PFSK-1 (cell line): Measurements from ENCODE around the gene ADAMTS4.

Experiments
- FOXP2 ChIP-seq: optimal IDR thresholded peaks from 2 replicates; pipeline ENCODE3; 2011; ENCODE audit warnings: borderline replicate concordance, control low read depth, inconsistent platforms; ENCODE audit not compliant: insufficient read depth; ENCODE audit errors: extremely low read length, extremely low read depth
- POLR2AphosphoS5 ChIP-seq: IDR thresholded peaks from 2 replicates; pipeline ENCODE4 v1.6.1; 2012; ENCODE audit warnings: low read depth, mild to moderate bottlenecking, control low read depth, low read length, moderate library complexity
- SIN3A ChIP-seq: IDR thresholded peaks from 2 replicates; pipeline ENCODE4 v1.6.1; 2012; ENCODE audit warnings: mild to moderate bottlenecking, low read length, moderate library complexity, borderline replicate concordance; ENCODE audit not compliant: insufficient read depth
- TAF1 ChIP-seq: IDR thresholded peaks from 2 replicates; pipeline ENCODE4 v1.6.1; 2012; ENCODE audit warnings: low read length, control low read depth, borderline replicate concordance; ENCODE audit not compliant: insufficient read depth
- TF ChIP-seq, protein P1 (sequence below), 2 experiments: IDR thresholded peaks; 2 replicates each; pipeline versions ENCODE4 v1.6.1 to v1.8.0; 2011 to 2012; ENCODE audit warnings: low read depth in 2 of 2, low read length in 2 of 2, control low read depth in 1 of 2, inconsistent platforms in 1 of 2, mild to moderate bottlenecking in 1 of 2, moderate library complexity in 1 of 2; ENCODE audit not compliant: insufficient read depth in 1 of 2

Gene ADAMTS4

GRCh38 chr1:161228032-161228431 lies 29.2 kb upstream of the ADAMTS4 start:
- TF ChIP-seq, protein P1, sequence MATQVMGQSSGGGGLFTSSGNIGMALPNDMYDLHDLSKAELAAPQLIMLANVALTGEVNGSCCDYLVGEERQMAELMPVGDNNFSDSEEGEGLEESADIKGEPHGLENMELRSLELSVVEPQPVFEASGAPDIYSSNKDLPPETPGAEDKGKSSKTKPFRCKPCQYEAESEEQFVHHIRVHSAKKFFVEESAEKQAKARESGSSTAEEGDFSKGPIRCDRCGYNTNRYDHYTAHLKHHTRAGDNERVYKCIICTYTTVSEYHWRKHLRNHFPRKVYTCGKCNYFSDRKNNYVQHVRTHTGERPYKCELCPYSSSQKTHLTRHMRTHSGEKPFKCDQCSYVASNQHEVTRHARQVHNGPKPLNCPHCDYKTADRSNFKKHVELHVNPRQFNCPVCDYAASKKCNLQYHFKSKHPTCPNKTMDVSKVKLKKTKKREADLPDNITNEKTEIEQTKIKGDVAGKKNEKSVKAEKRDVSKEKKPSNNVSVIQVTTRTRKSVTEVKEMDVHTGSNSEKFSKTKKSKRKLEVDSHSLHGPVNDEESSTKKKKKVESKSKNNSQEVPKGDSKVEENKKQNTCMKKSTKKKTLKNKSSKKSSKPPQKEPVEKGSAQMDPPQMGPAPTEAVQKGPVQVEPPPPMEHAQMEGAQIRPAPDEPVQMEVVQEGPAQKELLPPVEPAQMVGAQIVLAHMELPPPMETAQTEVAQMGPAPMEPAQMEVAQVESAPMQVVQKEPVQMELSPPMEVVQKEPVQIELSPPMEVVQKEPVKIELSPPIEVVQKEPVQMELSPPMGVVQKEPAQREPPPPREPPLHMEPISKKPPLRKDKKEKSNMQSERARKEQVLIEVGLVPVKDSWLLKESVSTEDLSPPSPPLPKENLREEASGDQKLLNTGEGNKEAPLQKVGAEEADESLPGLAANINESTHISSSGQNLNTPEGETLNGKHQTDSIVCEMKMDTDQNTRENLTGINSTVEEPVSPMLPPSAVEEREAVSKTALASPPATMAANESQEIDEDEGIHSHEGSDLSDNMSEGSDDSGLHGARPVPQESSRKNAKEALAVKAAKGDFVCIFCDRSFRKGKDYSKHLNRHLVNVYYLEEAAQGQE (IDR thresholded peaks at IDR 0.05; ENCODE audit: insufficient read depth in 1 of 2, low read depth in 2 of 2, low read length in 2 of 2), result no peak
- TF ChIP-seq POLR2AphosphoS5, result no peak

- TF ChIP-seq FOXP2, result no peak
- no peak for TF ChIP-seq SIN3A
- no peak for TF ChIP-seq TAF1
- TF ChIP-seq, protein P1 (IDR thresholded peaks at IDR 0.05; ENCODE audit: insufficient read depth in 1 of 2, low read depth in 2 of 2, low read length in 2 of 2), result no peak
- TF ChIP-seq POLR2AphosphoS5, result no peak
These were observed 28.5 kb upstream of the ADAMTS4 start for GRCh38 chr1:161227196-161227871.

GRCh38 chr1:161226759-161227158 lies 27.9 kb upstream of the ADAMTS4 start:
- TF ChIP-seq, protein P1 (IDR thresholded peaks at IDR 0.05; ENCODE audit: insufficient read depth in 1 of 2, low read depth in 2 of 2, low read length in 2 of 2), result no peak
- TF ChIP-seq SIN3A, result no peak
- no peak for TF ChIP-seq FOXP2
- TF ChIP-seq TAF1, result peak; percentile 34; the same call in 1 of the 2 replicates

- TF ChIP-seq FOXP2, result no peak
- TF ChIP-seq POLR2AphosphoS5, result no peak
- TF ChIP-seq TAF1, result no peak
- TF ChIP-seq, protein P1 (IDR thresholded peaks at IDR 0.05; ENCODE audit: insufficient read depth in 1 of 2, low read depth in 2 of 2, low read length in 2 of 2), result no peak
- no peak for TF ChIP-seq SIN3A
These were observed 27.5 kb upstream of the ADAMTS4 start for GRCh38 chr1:161226320-161226711.
